Smooth muscle cell (in vitro differentiated cells): Measurements from ENCODE around the gene DUSP6. TPM values are rescaled to one million over a fixed set of nuclear protein-coding genes. Genes with fewer than 3 reads are reported as not detected.
"Not testable (repeated sequence)": the region's sequence is repeated elsewhere in the genome, so short reads cannot be mapped to it uniquely, and the experiment has no call there.

ENCODE experiments used
- DNase-seq: peaks from one replicate; lab custom pipeline; 2025; ENCODE audit not compliant: unreplicated experiment; lab: John Stamatoyannopoulos, UW
- H2AFZ ChIP-seq: fragments of 200-600 bp; sonication (generic); 2 replicates; pipeline ENCODE4 v1.6.0; 2016; ENCODE audit warnings: antibody characterized with exemption, low read depth, mild to moderate bottlenecking
- H3F3A ChIP-seq: fragments of 200-600 bp; sonication (generic); 2 replicates; pipeline ENCODE4 v1.6.0; 2017; ENCODE audit warnings: antibody characterized with exemption, low read depth
- H3K27ac ChIP-seq: fragments of 200-600 bp; sonication (generic); 2 replicates; pipeline ENCODE4 v1.5.1; 2016; ENCODE audit warnings: low read depth, mild to moderate bottlenecking
- H3K27me3 ChIP-seq: fragments of 200-600 bp; sonication (generic); 2 replicates; pipeline ENCODE4 v1.6.1; 2016; ENCODE audit warnings: low read depth, mild to moderate bottlenecking
- H3K36me3 ChIP-seq: fragments of 200-600 bp; sonication (generic); 2 replicates; pipeline ENCODE4 v1.5.1; 2016; ENCODE audit warnings: low read depth
- H3K4me1 ChIP-seq: fragments of 200-600 bp; sonication (generic); 2 replicates; pipeline ENCODE4 v1.5.1; 2016; ENCODE audit warnings: low read depth
- H3K4me2 ChIP-seq: fragments of 200-600 bp; sonication (generic); 2 replicates; pipeline ENCODE4 v1.6.0; 2016; ENCODE audit warnings: mild to moderate bottlenecking
- H3K4me3 ChIP-seq: fragments of 200-600 bp; sonication (generic); 2 replicates; pipeline ENCODE4 v1.5.1; 2016; ENCODE audit warnings: mild to moderate bottlenecking
- H3K79me2 ChIP-seq: fragments of 200-600 bp; sonication (generic); 2 replicates; pipeline ENCODE4 v1.6.0; 2016; ENCODE audit warnings: low read depth, mild to moderate bottlenecking
- H3K9ac ChIP-seq: fragments of 200-600 bp; sonication (generic); 2 replicates; pipeline ENCODE4 v1.6.0; 2016; ENCODE audit warnings: low read depth
- H3K9me3 ChIP-seq: fragments of 200-600 bp; sonication (generic); replicated peaks from 2 replicates; pipeline ENCODE4 v1.5.1; 2016; ENCODE audit warnings: low read depth
- H4K20me1 ChIP-seq: fragments of 200-600 bp; sonication (generic); 2 replicates; pipeline ENCODE4 v1.6.0; 2016; ENCODE audit warnings: low read depth
- WGBS: methylation state at CpG from one replicate; pipeline ENCODE4 v1.1.7; 2016; ENCODE audit warnings: low lambda C conversion rate; 5-methylcytosine and 5-hydroxymethylcytosine counted together
- polyA plus RNA-seq: library from polyadenylated mRNA; unstranded; fragments of >200 nt; fragmentation: Nextera tagmentation; extraction: Ambion mirVana; gene quantifications from 2 replicates; pipeline ENCODE4 v1.2.1, GENCODE V29; 2016
- total RNA-seq: library from RNA; depleted of rRNA; stranded (reverse); fragments of >200 nt; gene quantifications from 2 replicates; pipeline ENCODE4 v1.2.3, GENCODE V29; 2014
- TF ChIP-seq, protein P1 (sequence below): fragments of 200-600 bp; sonication (generic); IDR thresholded peaks from 2 replicates; pipeline ENCODE4 v1.5.1; 2017; ENCODE audit warnings: borderline replicate concordance, mild to moderate bottlenecking, antibody characterized with exemption; ENCODE audit not compliant: insufficient read depth, poor library complexity, severe bottlenecking

Gene DUSP6
- total and polyA plus RNA-seq, 2 experiments from 2014 or later: 147 to 192 TPM

DNA sequence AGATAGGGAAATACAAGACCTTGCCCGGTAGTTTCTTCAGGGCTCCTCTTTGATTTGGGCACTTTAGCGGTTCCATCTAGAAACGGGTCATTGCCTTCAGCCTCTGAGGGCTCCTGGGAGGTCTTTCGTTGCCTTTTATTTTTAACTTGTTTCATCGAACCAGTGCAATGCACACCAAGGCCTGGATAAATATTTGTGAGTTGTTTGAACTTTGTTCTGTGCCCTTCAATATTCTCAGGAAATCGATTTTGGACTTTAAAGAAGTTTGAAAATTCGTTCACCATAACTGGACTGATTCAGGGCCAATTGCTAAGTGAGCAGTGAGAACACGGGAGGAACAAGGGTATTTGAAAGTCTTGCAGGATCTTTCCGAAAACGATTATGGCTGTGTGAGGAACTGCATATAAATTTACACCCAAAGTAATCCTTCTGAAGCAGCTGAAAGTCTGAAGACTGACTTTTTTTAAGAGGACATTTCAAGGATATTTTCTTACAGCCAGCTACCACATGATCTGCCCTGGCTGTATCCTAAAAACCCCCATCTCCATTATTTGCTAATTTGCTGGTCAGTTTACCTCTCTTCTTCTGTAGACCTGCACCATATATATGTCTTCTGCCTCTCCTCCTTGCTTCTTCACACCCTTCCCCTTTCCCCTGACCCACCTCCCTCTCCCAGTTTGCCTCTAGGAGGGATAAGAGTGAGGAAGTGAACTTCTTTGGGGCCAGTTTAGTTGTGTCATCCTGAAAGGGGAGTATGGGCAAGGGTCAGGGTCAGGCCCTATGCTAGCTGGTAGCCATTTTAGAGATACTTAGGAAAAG, 8.0 kb downstream of the DUSP6 start:
- peaks cover 9% of the 10 kb centered on the region for H3F3A ChIP-seq
- WGBS: 89% methylated on average over 10 of the region's 10 CpGs

GRCh38 chr12:89343127-89343526, 9.2 kb downstream of the DUSP6 start:
- H4K20me1 ChIP-seq: peaks cover 14% of the 10 kb centered on the region
- no peak overlapping the region for H3K4me3 ChIP-seq
- H3K9ac ChIP-seq: no peak overlapping the region
- no peaks in the 10 kb centered on the region for H3K36me3 ChIP-seq
- no peaks in the 10 kb centered on the region for H3K27me3 ChIP-seq
- peaks cover 28% of the 10 kb centered on the region for H3K4me1 ChIP-seq
- TF ChIP-seq, protein P1, sequence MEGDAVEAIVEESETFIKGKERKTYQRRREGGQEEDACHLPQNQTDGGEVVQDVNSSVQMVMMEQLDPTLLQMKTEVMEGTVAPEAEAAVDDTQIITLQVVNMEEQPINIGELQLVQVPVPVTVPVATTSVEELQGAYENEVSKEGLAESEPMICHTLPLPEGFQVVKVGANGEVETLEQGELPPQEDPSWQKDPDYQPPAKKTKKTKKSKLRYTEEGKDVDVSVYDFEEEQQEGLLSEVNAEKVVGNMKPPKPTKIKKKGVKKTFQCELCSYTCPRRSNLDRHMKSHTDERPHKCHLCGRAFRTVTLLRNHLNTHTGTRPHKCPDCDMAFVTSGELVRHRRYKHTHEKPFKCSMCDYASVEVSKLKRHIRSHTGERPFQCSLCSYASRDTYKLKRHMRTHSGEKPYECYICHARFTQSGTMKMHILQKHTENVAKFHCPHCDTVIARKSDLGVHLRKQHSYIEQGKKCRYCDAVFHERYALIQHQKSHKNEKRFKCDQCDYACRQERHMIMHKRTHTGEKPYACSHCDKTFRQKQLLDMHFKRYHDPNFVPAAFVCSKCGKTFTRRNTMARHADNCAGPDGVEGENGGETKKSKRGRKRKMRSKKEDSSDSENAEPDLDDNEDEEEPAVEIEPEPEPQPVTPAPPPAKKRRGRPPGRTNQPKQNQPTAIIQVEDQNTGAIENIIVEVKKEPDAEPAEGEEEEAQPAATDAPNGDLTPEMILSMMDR: no peak
- WGBS: 97% methylated on average over 3 of the region's 3 CpGs
- peaks cover 12% of the 10 kb centered on the region for H3K79me2 ChIP-seq
- H3K4me2 ChIP-seq: no peak overlapping the region
- H3F3A ChIP-seq: peaks cover 6% of the 10 kb centered on the region
- H3K27ac ChIP-seq: no peak overlapping the region
- H3K9me3 ChIP-seq: no peaks in the 10 kb centered on the region
- H2AFZ ChIP-seq: no peak overlapping the region
- DNase-seq: no peak

More for the DNA sequence above, 8.0 kb downstream of the DUSP6 start:
- H3K4me2 ChIP-seq: no peak overlapping the region
- no peak overlapping the region for H3K9ac ChIP-seq
- H3K27me3 ChIP-seq: no peaks in the 10 kb centered on the region
- peaks cover 39% of the 10 kb centered on the region for H3K4me1 ChIP-seq
- TF ChIP-seq, protein P1: no peak
- peaks cover 25% of the 10 kb centered on the region for H4K20me1 ChIP-seq
- no peak for DNase-seq
- no peaks in the 10 kb centered on the region for H3K9me3 ChIP-seq
- H3K4me3 ChIP-seq: no peak overlapping the region
- peaks cover 23% of the 10 kb centered on the region for H3K79me2 ChIP-seq
- H3K27ac ChIP-seq: no peak overlapping the region
- H2AFZ ChIP-seq: no peak overlapping the region
- no peaks in the 10 kb centered on the region for H3K36me3 ChIP-seq

DNA sequence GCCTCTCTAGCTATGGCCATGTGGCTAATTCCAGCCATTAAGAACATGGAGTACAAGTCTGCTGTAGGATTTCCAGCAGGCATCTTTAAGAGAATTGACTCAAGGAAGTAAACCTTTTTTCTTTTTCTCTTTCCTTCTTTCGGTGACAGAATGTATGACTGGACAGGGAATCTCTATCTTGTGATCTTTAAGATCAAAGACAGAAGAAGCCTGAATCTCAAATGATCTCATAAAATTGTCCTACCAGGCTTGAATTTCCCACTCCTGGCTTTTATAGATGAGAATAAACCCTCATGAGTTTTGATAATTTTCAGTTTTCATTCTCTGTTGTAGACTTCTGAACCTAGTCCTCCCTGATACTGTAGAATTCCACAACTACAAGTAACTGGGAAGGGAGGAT, 11.4 kb downstream of the DUSP6 start:
- TF ChIP-seq, protein P1: no peak
- peaks cover 7% of the 10 kb centered on the region for H3K4me1 ChIP-seq
- H3K4me2 ChIP-seq: no peak overlapping the region
- H3K27me3 ChIP-seq: no peaks in the 10 kb centered on the region
- no peaks in the 10 kb centered on the region for H3K79me2 ChIP-seq
- H4K20me1 ChIP-seq: no peaks in the 10 kb centered on the region
- no peaks in the 10 kb centered on the region for H3K9me3 ChIP-seq
- no peaks in the 10 kb centered on the region for H3F3A ChIP-seq
- WGBS: 78% methylated on average over 1 of the region's 1 CpG
- H3K9ac ChIP-seq: no peak overlapping the region
- no peak for DNase-seq
- no peak overlapping the region for H3K27ac ChIP-seq
- no peak overlapping the region for H3K4me3 ChIP-seq
- H3K36me3 ChIP-seq: no peaks in the 10 kb centered on the region
- no peak overlapping the region for H2AFZ ChIP-seq

DNA sequence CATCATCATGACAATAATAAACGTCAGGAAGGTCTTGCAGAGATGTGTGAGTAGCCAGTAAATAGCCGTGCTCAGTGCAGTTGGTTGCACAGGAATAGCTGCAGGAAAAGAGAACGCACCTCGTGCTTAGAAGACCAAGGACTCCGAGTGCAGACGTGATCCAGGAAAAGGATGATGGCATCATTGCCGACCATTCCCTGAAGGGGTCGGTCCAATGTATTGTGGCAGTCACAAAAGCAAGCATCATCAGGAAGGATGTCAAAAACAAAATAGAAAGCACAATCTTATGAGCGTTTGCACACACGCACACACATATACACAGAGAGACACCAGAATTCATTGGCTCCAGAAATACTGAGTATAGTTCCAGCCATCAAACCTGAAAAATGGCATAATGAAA, 12.8 kb downstream of the DUSP6 start:
- H2AFZ ChIP-seq: no peak overlapping the region
- H3K4me3 ChIP-seq: no peak overlapping the region
- no peak for DNase-seq
- no peak overlapping the region for H3K9ac ChIP-seq
- no peaks in the 10 kb centered on the region for H3K9me3 ChIP-seq
- TF ChIP-seq, protein P1: no peak
- no peak overlapping the region for H3K4me2 ChIP-seq
- peaks cover 3% of the 10 kb centered on the region for H3F3A ChIP-seq
- no peaks in the 10 kb centered on the region for H4K20me1 ChIP-seq
- H3K79me2 ChIP-seq: no peaks in the 10 kb centered on the region
- 87% methylated on average over 10 of the region's 10 CpGs for WGBS
- H3K4me1 ChIP-seq: no peaks in the 10 kb centered on the region
- H3K27ac ChIP-seq: no peak overlapping the region
- H3K27me3 ChIP-seq: no peaks in the 10 kb centered on the region
- no peaks in the 10 kb centered on the region for H3K36me3 ChIP-seq

GRCh38 chr12:89337136-89337535, 15.2 kb downstream of the DUSP6 start:
- not testable (repeated sequence) for H3K27me3 ChIP-seq
- WGBS: 83% methylated on average over 4 of the region's 4 CpGs

More at GRCh38 chr12:89337136-89337535, 15.2 kb downstream of the DUSP6 start:
- not testable (repeated sequence) for H3K4me1 ChIP-seq, H3K79me2 ChIP-seq, H3K4me2 ChIP-seq, H3K36me3 ChIP-seq, H2AFZ ChIP-seq, H3K27ac ChIP-seq, H3F3A ChIP-seq, DNase-seq, H3K9ac ChIP-seq, H3K4me3 ChIP-seq, H3K9me3 ChIP-seq, H4K20me1 ChIP-seq
